PC-3 (cell line): Measurements from ENCODE around the gene SCRN3. TPM values are rescaled to one million over a fixed set of nuclear protein-coding genes. Genes with fewer than 3 reads are reported as not detected.

Experiments
- ATAC-seq: fragments of 200-7000 bp; cut with Tn5 transposase; 2 replicates; pipeline ENCODE4 v1.9.1; 2020; ENCODE audit warnings: mild to moderate bottlenecking, moderate library complexity
- BruUV-seq: library from RNA; stranded (reverse); fragments of 400-500 nt; replicated peaks from 2 replicates; lab custom pipeline; 2021; lab: Mats Ljungman, UMichigan
- CTCF ChIA-PET: fragments of 300-600 bp; sonication (Branson Sonifier 250); formaldehyde crosslinking; loops from one replicate; lab custom pipeline; 2022; ENCODE audit warnings: antibody characterized with exemption; lab: Charles Lee
- POLR2A ChIA-PET: fragments of 300-600 bp; sonication (Branson Sonifier 250); formaldehyde crosslinking; loops from one replicate; lab custom pipeline; 2022; ENCODE audit warnings: antibody characterized with exemption; ENCODE audit not compliant: unreplicated experiment; lab: Charles Lee
- DNase-seq: peaks from one replicate; pipeline ENCODE4 v3.0.0-alpha.2; 2015
- H2AFZ ChIP-seq: fragments of 300-600 bp; sonication (generic); 2 replicates; pipeline ENCODE4 v1.6.0; 2016; ENCODE audit warnings: antibody characterized with exemption, low read length
- H3F3A ChIP-seq: fragments of 300-600 bp; sonication (generic); one replicate; pipeline ENCODE4 v1.6.0; 2017; ENCODE audit warnings: antibody characterized with exemption, low read length, control low read depth, mild to moderate bottlenecking; ENCODE audit not compliant: unreplicated experiment
- H3K27ac ChIP-seq: fragments of 300-600 bp; sonication (generic); 2 replicates; pipeline ENCODE4 v1.5.1; 2016; ENCODE audit warnings: mild to moderate bottlenecking, low read length
- H3K27me3 ChIP-seq: fragments of 300-600 bp; sonication (generic); 2 replicates; pipeline ENCODE4 v1.6.1; 2016; ENCODE audit warnings: low read length, mixed read lengths
- H3K36me3 ChIP-seq: fragments of 300-600 bp; sonication (generic); 2 replicates; pipeline ENCODE4 v1.6.1; 2016; ENCODE audit warnings: low read depth, mixed run types, low read length, mixed read lengths
- H3K4me1 ChIP-seq: fragments of 300-600 bp; sonication (generic); 2 replicates; pipeline ENCODE4 v1.5.1; 2016; ENCODE audit warnings: low read length; ENCODE audit not compliant: insufficient read depth
- H3K4me2 ChIP-seq: fragments of 300-600 bp; sonication (generic); 2 replicates; pipeline ENCODE4 v1.6.0; 2016; ENCODE audit warnings: low read length
- H3K4me3 ChIP-seq: fragments of 300-600 bp; sonication (generic); 2 replicates; pipeline ENCODE4 v1.5.1; 2016; ENCODE audit warnings: mild to moderate bottlenecking, low read length, mixed read lengths
- H3K79me2 ChIP-seq: fragments of 300-600 bp; sonication (generic); 2 replicates; pipeline ENCODE4 v1.6.1; 2017; ENCODE audit warnings: low read length, mixed read lengths
- H3K9ac ChIP-seq: fragments of 300-600 bp; sonication (generic); 2 replicates; pipeline ENCODE4 v1.6.0; 2016; ENCODE audit warnings: mild to moderate bottlenecking, low read length
- H3K9me2 ChIP-seq: fragments of 300-600 bp; sonication (generic); replicated peaks from 2 replicates; pipeline ENCODE4 v1.6.1; 2016; ENCODE audit warnings: mixed run types, low read length, mixed read lengths
- H3K9me3 ChIP-seq: fragments of 300-600 bp; sonication (generic); 2 replicates; pipeline ENCODE4 v1.6.1; 2016; ENCODE audit warnings: low read length, mixed read lengths
- H4K20me1 ChIP-seq: fragments of 300-600 bp; sonication (generic); 2 replicates; pipeline ENCODE4 v1.6.1; 2016; ENCODE audit warnings: low read length, mixed read lengths
- CTCF ChIP-seq: fragments of 300-600 bp; sonication (generic); conservative IDR thresholded peaks from 2 replicates; pipeline ENCODE4 v1.5.1; 2017; ENCODE audit warnings: antibody characterized with exemption, low read depth, mild to moderate bottlenecking, low read length
- EZH2 ChIP-seq: fragments of 300-600 bp; sonication (generic); IDR thresholded peaks from one replicate; pipeline ENCODE4 v1.6.1; 2017; ENCODE audit warnings: antibody characterized with exemption, mild to moderate bottlenecking, low read length; ENCODE audit not compliant: unreplicated experiment
- EZH2phosphoT487 ChIP-seq: fragments of 300-600 bp; sonication (generic); IDR thresholded peaks from 2 replicates; pipeline ENCODE4 v1.6.1; 2018; ENCODE audit warnings: mild to moderate bottlenecking, antibody characterized with exemption, low read length, borderline replicate concordance
- intact Hi-C: fragments of 100-400 bp; cut with micrococcal nuclease; formaldehyde crosslinking; loops from 2 replicates; pipeline ENCODE4 v1.9.0; 2023
- total RNA-seq: library from RNA; depleted of rRNA; stranded (reverse); fragments of >200 nt; gene quantifications from 2 replicates; pipeline ENCODE4 v1.2.3, GENCODE V29; 2014

The SCRN3 gene
- total RNA-seq, 1 experiment from 2014 or later, result 26.6 TPM

- peak overlapping the region; percentile 84 for H3K4me3 ChIP-seq
- no peaks in the 10 kb centered on the region for H3K9me2 ChIP-seq
- H3F3A ChIP-seq, result no peaks in the 10 kb centered on the region
- peak overlapping the region; percentile 90 for H2AFZ ChIP-seq
- peak overlapping the region; percentile 96 for H3K4me2 ChIP-seq
- peak; percentile 22 for DNase-seq
- CTCF ChIA-PET, result interaction anchor here (0.9 kb wide), 1 partner anchor 67 kb away, joined by 3 read pairs; no protein-coding TSS in a partner anchor
- intact Hi-C loops, result no loop called here
- no peaks in the 10 kb centered on the region for H3K27me3 ChIP-seq
- ATAC-seq, result peak; percentile 39
- no peak for TF ChIP-seq EZH2phosphoT487
- TF ChIP-seq CTCF, result no peak
- no peak for TF ChIP-seq EZH2
- H3K4me1 ChIP-seq, result peaks cover 10% of the 10 kb centered on the region
- POLR2A ChIA-PET, result no interaction called here
- no peak overlapping the region for H3K27ac ChIP-seq
- H3K9me3 ChIP-seq, result no peaks in the 10 kb centered on the region
- no peaks in the 10 kb centered on the region for H4K20me1 ChIP-seq
- peak overlapping the region; percentile 84 for H3K9ac ChIP-seq
- peaks cover 28% of the 10 kb centered on the region for H3K79me2 ChIP-seq
- H3K36me3 ChIP-seq, result no peaks in the 10 kb centered on the region
- TSS peak; percentile 47 for BruUV-seq
Measured at GRCh38 chr2:174395969-174396630, 570 bp downstream of the SCRN3 start.

GRCh38 chr2:174397773-174398172 lies 2.2 kb downstream of the SCRN3 start:
- Histone ChIP-seq H3K4me2 (no peak overlapping the region), H2AFZ (no peak overlapping the region), H3K27me3 (no peaks in the 10 kb centered on the region), H4K20me1 (no peaks in the 10 kb centered on the region), H3F3A (no peaks in the 10 kb centered on the region), H3K4me1 (peaks cover 10% of the 10 kb centered on the region), H3K79me2 (peaks cover 26% of the 10 kb centered on the region), H3K27ac (no peak overlapping the region), H3K36me3 (no peaks in the 10 kb centered on the region; the same call in 1 of the 2 replicates), H3K9me2 (no peaks in the 10 kb centered on the region), H3K9me3 (no peaks in the 10 kb centered on the region), H3K4me3 (no peak overlapping the region), H3K9ac (no peak overlapping the region)
- ChIA-PET POLR2A (no interaction called here), CTCF (interaction anchor here (0.6 kb wide), 1 partner anchor 448 kb away, joined by 3 read pairs; no protein-coding TSS in a partner anchor)
- ATAC-seq, result no peak
- TF ChIP-seq EZH2 (no peak), EZH2phosphoT487 (no peak), CTCF (no peak)
- BruUV-seq, result no TSS peak
- intact Hi-C loops, result no loop called here
- DNase-seq, result no peak

GRCh38 chr2:174399171-174399570 lies 3.6 kb downstream of the SCRN3 start:
- Histone ChIP-seq H3K9me3 (no peaks in the 10 kb centered on the region), H3K4me3 (no peak overlapping the region), H2AFZ (no peak overlapping the region), H3K9me2 (no peaks in the 10 kb centered on the region), H3K4me1 (peaks cover 6% of the 10 kb centered on the region), H3K36me3 (no peaks in the 10 kb centered on the region; the same call in 1 of the 2 replicates), H3K4me2 (no peak overlapping the region), H3K79me2 (peaks cover 12% of the 10 kb centered on the region), H3K27ac (no peak overlapping the region), H3K27me3 (no peaks in the 10 kb centered on the region), H3K9ac (no peak overlapping the region), H4K20me1 (no peaks in the 10 kb centered on the region), H3F3A (no peaks in the 10 kb centered on the region)
- TF ChIP-seq EZH2 (no peak), EZH2phosphoT487 (no peak), CTCF (no peak)
- DNase-seq (no peak), ATAC-seq (no peak)
- intact Hi-C loops, result no loop called here
- CTCF ChIA-PET, result interaction anchor here (0.6 kb wide), 1 partner anchor 298 kb away, joined by 3 read pairs; no protein-coding TSS in a partner anchor
- POLR2A ChIA-PET, result no interaction called here
- no TSS peak for BruUV-seq
